IMR-90 (cell line): ENCODE measurements around the gene ZNF442. TPM values are rescaled to one million over a fixed set of nuclear protein-coding genes. Genes with fewer than 3 reads are reported as not detected.
"Not testable (repeated sequence)": the region's sequence is repeated elsewhere in the genome, so short reads cannot be mapped to it uniquely, and the experiment has no call there.

ENCODE experiments used
- ATAC-seq: fragments of 200-7000 bp; cut with Tn5 transposase; 2 replicates; pipeline ENCODE4 v1.9.1; 2020; ENCODE audit warnings: low read depth, mild to moderate bottlenecking, moderate library complexity
- BruUV-seq: library from RNA; stranded (reverse); fragments of 400-500 nt; replicated peaks from 2 replicates; lab custom pipeline; 2021; lab: Mats Ljungman, UMichigan
- CTCF ChIA-PET: fragments of 300-600 bp; formaldehyde crosslinking; extraction: SDS; loops from one replicate; lab custom pipeline; 2021; ENCODE audit warnings: antibody characterized with exemption; lab: Yijun Ruan, JAX
- POLR2A ChIA-PET: fragments of 300-600 bp; sonication (Branson Sonifier 250); formaldehyde crosslinking; loops from one replicate; lab custom pipeline; 2022; ENCODE audit warnings: antibody characterized with exemption; ENCODE audit not compliant: unreplicated experiment; lab: Charles Lee
- DNase-seq: peaks from one replicate; pipeline ENCODE4 v3.0.0; 2013
- H2AFZ ChIP-seq: replicated peaks from 2 replicates; pipeline ENCODE3; 2013; ENCODE audit warnings: low read length, mild to moderate bottlenecking; ENCODE audit not compliant: poor library complexity
- H2AK5ac ChIP-seq: 2 replicates; pipeline ENCODE4 v1.6.1; 2013; ENCODE audit warnings: low read depth, low read length, inconsistent platforms
- H2AK9ac ChIP-seq: replicated peaks from 2 replicates; pipeline ENCODE3; 2013; ENCODE audit warnings: mild to moderate bottlenecking, low read depth, low read length, moderate library complexity; ENCODE audit not compliant: poor library complexity
- H2BK120ac ChIP-seq: 2 replicates; pipeline ENCODE4 v1.6.1; 2013; ENCODE audit warnings: low read depth, low read length, inconsistent platforms
- H2BK15ac ChIP-seq: 3 replicates; pipeline ENCODE4 v1.6.1; 2013; ENCODE audit warnings: low read depth, low read length, inconsistent platforms
- H2BK20ac ChIP-seq: 2 replicates; pipeline ENCODE4 v1.6.1; 2013; ENCODE audit warnings: low read depth, mild to moderate bottlenecking, inconsistent platforms, low read length, moderate library complexity
- H2BK5ac ChIP-seq: 2 replicates; pipeline ENCODE4 v1.6.1; 2013; ENCODE audit warnings: mild to moderate bottlenecking, low read depth, low read length, inconsistent platforms; ENCODE audit not compliant: poor library complexity, severe bottlenecking
- H3K14ac ChIP-seq: replicated peaks from 2 replicates; pipeline ENCODE4 v1.6.1; 2013; ENCODE audit warnings: low read depth, low read length, inconsistent platforms
- H3K18ac ChIP-seq: 2 replicates; pipeline ENCODE4 v1.6.1; 2013; ENCODE audit warnings: low read depth, low read length, control low read depth
- H3K23ac ChIP-seq: 2 replicates; pipeline ENCODE4 v1.6.1; 2013; ENCODE audit warnings: low read depth, low read length, inconsistent platforms
- H3K27ac ChIP-seq: 2 replicates; pipeline ENCODE4 v1.5.1; 2013; ENCODE audit warnings: mild to moderate bottlenecking, control low read depth, low read length; ENCODE audit not compliant: insufficient read depth
- H3K27me3 ChIP-seq: 2 replicates; pipeline ENCODE4 v1.6.1; 2013; ENCODE audit warnings: low read length; ENCODE audit not compliant: control insufficient read depth, insufficient read depth
- H3K36me3 ChIP-seq: 2 replicates; pipeline ENCODE4 v1.6.1; 2013; ENCODE audit warnings: low read length, mixed read lengths; ENCODE audit not compliant: control insufficient read depth, insufficient read depth
- H3K4ac ChIP-seq: 2 replicates; pipeline ENCODE4 v1.6.1; 2013; ENCODE audit warnings: low read depth, low read length, inconsistent platforms
- H3K4me1 ChIP-seq: 2 replicates; pipeline ENCODE4 v1.6.1; 2013; ENCODE audit warnings: low read length, mixed read lengths; ENCODE audit not compliant: control insufficient read depth, insufficient read depth
- H3K4me2 ChIP-seq: 2 replicates; pipeline ENCODE4 v1.6.1; 2013; ENCODE audit warnings: low read depth, mild to moderate bottlenecking, control low read depth, low read length, moderate library complexity
- H3K4me3 ChIP-seq: 2 replicates; pipeline ENCODE4 v1.5.1; 2013; ENCODE audit warnings: low read depth, mild to moderate bottlenecking, control low read depth, low read length, moderate library complexity; ENCODE audit not compliant: insufficient read depth
- H3K56ac ChIP-seq: 2 replicates; pipeline ENCODE4 v1.6.1; 2013; ENCODE audit warnings: low read length, inconsistent platforms; ENCODE audit not compliant: insufficient read depth; ENCODE audit errors: extremely low read depth
- H3K79me1 ChIP-seq, 2 experiments: 2 replicates each; pipeline ENCODE4 v1.6.1; 2013; ENCODE audit warnings: low read length in 2 of 2, inconsistent platforms in 1 of 2, low read depth in 1 of 2
- H3K9ac ChIP-seq: 2 replicates; pipeline ENCODE4 v1.6.1; 2013; ENCODE audit warnings: low read depth, low read length, control low read depth
- H3K9me1 ChIP-seq: 2 replicates; pipeline ENCODE4 v1.6.1; 2013; ENCODE audit warnings: low read length, inconsistent platforms; ENCODE audit not compliant: insufficient read depth
- H3K9me3 ChIP-seq: 2 replicates; pipeline ENCODE4 v1.6.1; 2013; ENCODE audit warnings: low read length; ENCODE audit not compliant: control insufficient read depth, insufficient read depth
- H4K20me1 ChIP-seq: 2 replicates; pipeline ENCODE4 v1.6.1; 2013; ENCODE audit warnings: low read length, inconsistent platforms; ENCODE audit not compliant: insufficient read depth
- H4K5ac ChIP-seq: 2 replicates; pipeline ENCODE4 v1.6.1; 2013; ENCODE audit warnings: mild to moderate bottlenecking, low read depth, low read length, control low read depth
- H4K8ac ChIP-seq, 2 experiments: 2 replicates each; pipeline ENCODE4 v1.6.1; 2013; ENCODE audit warnings: low read depth in 2 of 2, low read length in 2 of 2, control low read depth in 1 of 2, inconsistent platforms in 1 of 2
- H4K91ac ChIP-seq: 2 replicates; pipeline ENCODE4 v1.6.1; 2013; ENCODE audit warnings: low read depth, low read length, inconsistent platforms; ENCODE audit not compliant: insufficient read depth
- WGBS, 2 experiments: methylation state at CpG; one replicate each; pipeline versions ENCODE4 v1.1.5 to v1.1.7; 2013; ENCODE audit warnings: missing lambda C conversion rate in 2 of 2; ENCODE audit not compliant: insufficient read length in 1 of 2; ENCODE audit errors: extremely low coverage in 2 of 2; 5-methylcytosine and 5-hydroxymethylcytosine counted together
- dilution Hi-C: fragments of 300-500 bp; cut with HindIII; formaldehyde crosslinking; loops from one replicate; pipeline ENCODE4 v1.14.3; 2018; ENCODE audit warnings: low sequenced_read_pairs; ENCODE audit not compliant: unreplicated experiment
- in situ Hi-C: fragments of 300-500 bp; cut with MboI; formaldehyde crosslinking; loops from 3 replicates; pipeline ENCODE4 v1.14.3; 2019; ENCODE audit warnings: low sequenced_read_pairs, inconsistent platforms, mixed read lengths
- intact Hi-C: fragments of 100-400 bp; cut with micrococcal nuclease; formaldehyde crosslinking; loops from 2 replicates; pipeline ENCODE4 v1.10.0; 2022
- microRNA-seq, 2 experiments: library from miRNA; stranded (forward) in 1 of 2; unstranded in 1 of 2; fragments of 10-50 nt in 1 of 2; fragments of <30 nt in 1 of 2; gene quantifications in 1 of 2; microRNA quantifications in 1 of 2; one replicate each; pipeline versions ENCODE3 to v1.1.0; 2013 to 2020; ENCODE audit not compliant: insufficient read depth in 1 of 2, insufficient read length in 1 of 2, unreplicated experiment in 1 of 2
- polyA plus RNA-seq, 3 experiments: library from polyadenylated mRNA; depleted of rRNA; stranded (reverse); fragments of >200 nt; gene quantifications; 2 replicates each; pipeline ENCODE4 v1.2.3, GENCODE V29; 2012; ENCODE audit warnings: low replicate concordance in 1 of 3
- small RNA-seq, 5 experiments: library from RNA; depleted of rRNA; stranded (forward); fragments of <200 nt; gene quantifications; one replicate each; pipeline ENCODE3, GENCODE V24; 2012
- total RNA-seq: library from RNA; depleted of rRNA; stranded (reverse); fragments of >200 nt; gene quantifications from 2 replicates; pipeline ENCODE4 v1.2.3, GENCODE V29; 2012; rRNA removed

Gene ZNF442
- total and polyA plus RNA-seq, 2 of the 4 experiments (the other 2 are of a cell fraction) = 0.58 to 3.6 TPM

DNA sequence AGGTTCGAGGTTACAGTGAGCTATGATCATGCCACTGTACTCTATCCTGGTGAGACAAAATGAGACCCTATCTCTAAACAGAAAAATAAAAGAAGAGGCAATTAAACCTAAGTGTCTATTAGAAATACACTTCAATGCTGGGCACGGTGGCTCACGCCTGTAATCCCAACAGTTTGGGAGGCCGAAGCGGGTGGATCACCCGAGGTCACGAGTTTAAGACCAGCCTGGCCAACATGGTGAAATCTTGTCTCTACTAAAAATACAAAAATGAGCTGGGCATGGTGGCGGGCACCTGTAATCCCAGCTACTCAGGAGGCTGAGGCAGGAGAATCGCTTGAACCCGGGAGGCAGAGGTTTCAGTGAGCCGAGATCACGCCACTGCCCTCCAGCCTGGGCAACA, 56.6 kb downstream of the ZNF442 start:
- H3K4me2 ChIP-seq, H3K9me1 ChIP-seq, dilution Hi-C loops, H2AFZ ChIP-seq, CTCF ChIA-PET, H2BK15ac ChIP-seq, H2BK5ac ChIP-seq, H3K4me3 ChIP-seq, H3K36me3 ChIP-seq, intact Hi-C loops, H4K8ac ChIP-seq, H3K14ac ChIP-seq, H3K18ac ChIP-seq, H2BK120ac ChIP-seq, H3K79me1 ChIP-seq, H2AK9ac ChIP-seq, H4K20me1 ChIP-seq, H3K27ac ChIP-seq, in situ Hi-C loops, H3K27me3 ChIP-seq, H4K91ac ChIP-seq, H2BK20ac ChIP-seq, DNase-seq, H3K4ac ChIP-seq, H3K23ac ChIP-seq, H4K5ac ChIP-seq, H3K56ac ChIP-seq, POLR2A ChIA-PET, H3K9ac ChIP-seq, H3K4me1 ChIP-seq, H2AK5ac ChIP-seq, BruUV-seq, ATAC-seq, H3K9me3 ChIP-seq: not testable (repeated sequence)
- 70% methylated on average over 4 of the region's 12 CpGs; no CpG with 5 or more reads in 1 of the 2 experiments for WGBS, 2 experiments

Small RNA genes lying within 50 kb of the gene (microRNA-seq; reads per million reads assigned to microRNA genes)
- not detected for gene RPS29P23 (ENCODE audit: insufficient read depth, insufficient read length)

Small RNA genes lying within 50 kb of the gene (small RNA-seq; reads per million reads assigned to genes)
- 0 reads per million in 5 experiments for gene RPS29P23

Other genes starting within 250 kb of the ZNF442 start
- 7.8 and 7.9 TPM in 2 replicates for gene ZNF20, start 225.3 kb downstream of the ZNF442 start, total RNA-seq
- 1.8 and 2.1 TPM in 2 replicates for gene ZNF20, start 225.3 kb downstream of the ZNF442 start, polyA plus RNA-seq (2012; rRNA removed)
- gene ZNF625, start 208.9 kb downstream of the ZNF442 start, total RNA-seq = 14.4 and 16.7 TPM in 2 replicates
- gene ZNF625, start 208.9 kb downstream of the ZNF442 start, polyA plus RNA-seq (2012; rRNA removed) = 1.8 and 2.5 TPM in 2 replicates
- 6.8 and 9.4 TPM in 2 replicates for gene ZNF136, start 202.6 kb downstream of the ZNF442 start, total RNA-seq
- gene ZNF136, start 202.6 kb downstream of the ZNF442 start, polyA plus RNA-seq (2012; rRNA removed) = 1.4 and 1.9 TPM in 2 replicates
- 6.1 and 6.6 TPM in 2 replicates for gene ZNF44, start 70.8 kb downstream of the ZNF442 start, total RNA-seq
- 2.6 and 3.5 TPM in 2 replicates for gene ZNF44, start 70.8 kb downstream of the ZNF442 start, polyA plus RNA-seq (2012; rRNA removed)
- 2.0 and 3.1 TPM in 2 replicates for gene ZNF563, start 32.0 kb downstream of the ZNF442 start, total RNA-seq
- gene ZNF563, start 32.0 kb downstream of the ZNF442 start, polyA plus RNA-seq (2012; rRNA removed) = 1.2 and 1.3 TPM in 2 replicates
- 3.4 and 3.6 TPM in 2 replicates for gene ZNF799, start 35.6 kb upstream of the ZNF442 start, total RNA-seq
- 0.63 and 0.79 TPM in 2 replicates for gene ZNF799, start 35.6 kb upstream of the ZNF442 start, polyA plus RNA-seq (2012; rRNA removed)
- 3.2 and 3.6 TPM in 2 replicates for gene ZNF443, start 75.3 kb upstream of the ZNF442 start, total RNA-seq
- 0.52 and 0.79 TPM in 2 replicates for gene ZNF443, start 75.3 kb upstream of the ZNF442 start, polyA plus RNA-seq (2012; rRNA removed)
- gene ZNF709, start 119.1 kb upstream of the ZNF442 start, total RNA-seq = 3.8 and 4.2 TPM in 2 replicates
- 0.43 and 0.50 TPM in 2 replicates for gene ZNF709, start 119.1 kb upstream of the ZNF442 start, polyA plus RNA-seq (2012; rRNA removed)
- 6.3 and 9.4 TPM in 2 replicates for gene ZNF564, start 185.8 kb upstream of the ZNF442 start, total RNA-seq
- 1.2 and 1.5 TPM in 2 replicates for gene ZNF564, start 185.8 kb upstream of the ZNF442 start, polyA plus RNA-seq (2012; rRNA removed)
- 8.1 and 9.0 TPM in 2 replicates for gene ZNF490, start 245.1 kb upstream of the ZNF442 start, total RNA-seq
- gene ZNF490, start 245.1 kb upstream of the ZNF442 start, polyA plus RNA-seq (2012; rRNA removed) = 1.5 and 1.7 TPM in 2 replicates
- 15.8 and 19.4 TPM in 2 replicates for gene ZNF791, start 245.2 kb upstream of the ZNF442 start, total RNA-seq
- gene ZNF791, start 245.2 kb upstream of the ZNF442 start, polyA plus RNA-seq (2012; rRNA removed) = 7.0 and 7.1 TPM in 2 replicates